HG02798 (cell line): ENCODE results near the gene ANKUB1.
A peak's percentile ranks its signal among the peaks of the same experiment; 100 is the strongest.
"Not testable (repeated sequence)": the region's sequence is repeated elsewhere in the genome, so short reads cannot be mapped to it uniquely, and the experiment has no call there.

Source experiments
- ATAC-seq: cut with Tn5 transposase; IDR thresholded peaks from one replicate; pipeline ENCODE4 v1.9.1; 2021; ENCODE audit warnings: mild to moderate bottlenecking; ENCODE audit not compliant: unreplicated experiment, poor library complexity

Gene ANKUB1

GRCh38 chr3:149792452-149793270, at the start of gene ANKUB1:
TSS of gene ANKUB1 (minus strand) at chr3:149792554. CDS start at chr3:149792366, 188 bp downstream.
- no peak for ATAC-seq

GRCh38 chr3:149839896-149840295, 47.5 kb upstream of the ANKUB1 start:
- no peak for ATAC-seq

GRCh38 chr3:149839469-149839868, 47.1 kb upstream of the ANKUB1 start:
- ATAC-seq, result not testable (repeated sequence)

- not testable (repeated sequence) for ATAC-seq
Measured at GRCh38 chr3:149838491-149838890, 46.1 kb upstream of the ANKUB1 start.

GRCh38 chr3:149833241-149833640, 40.9 kb upstream of the ANKUB1 start:
- no peak for ATAC-seq

- no peak for ATAC-seq
Measured at GRCh38 chr3:149832086-149832485, 39.7 kb upstream of the ANKUB1 start.

GRCh38 chr3:149831321-149831720, 39.0 kb upstream of the ANKUB1 start:
- ATAC-seq, result no peak

- ATAC-seq, result no peak
Measured at GRCh38 chr3:149830902-149831301, 38.5 kb upstream of the ANKUB1 start.

- not testable (repeated sequence) for ATAC-seq
Measured at GRCh38 chr3:149829631-149830030, 37.3 kb upstream of the ANKUB1 start.

GRCh38 chr3:149828390-149828789, 36.0 kb upstream of the ANKUB1 start:
- ATAC-seq, result no peak

GRCh38 chr3:149826636-149827035, 34.3 kb upstream of the ANKUB1 start:
- no peak for ATAC-seq

- no peak for ATAC-seq
Measured at GRCh38 chr3:149820183-149820582, 27.8 kb upstream of the ANKUB1 start.

GRCh38 chr3:149819432-149819831, 27.1 kb upstream of the ANKUB1 start:
- no peak for ATAC-seq

- no peak for ATAC-seq
Measured at GRCh38 chr3:149816986-149817385, 24.6 kb upstream of the ANKUB1 start.

- ATAC-seq, result no peak
Measured at GRCh38 chr3:149816311-149816710, 24.0 kb upstream of the ANKUB1 start.

GRCh38 chr3:149815728-149816127, 23.4 kb upstream of the ANKUB1 start:
- ATAC-seq, result no peak

GRCh38 chr3:149815321-149815720, 23.0 kb upstream of the ANKUB1 start:
- no peak for ATAC-seq

- peak; percentile 14 for ATAC-seq
Measured at GRCh38 chr3:149813367-149814281, 21.3 kb upstream of the ANKUB1 start.

GRCh38 chr3:149812606-149813366, 20.4 kb upstream of the ANKUB1 start, which contains the start of gene RNF13:
TSS of gene RNF13 (plus strand) at chr3:149813215. CDS start at chr3:149846027, 32,812 bp downstream.
- peak; percentile 95 for ATAC-seq

- no peak for ATAC-seq
Measured at GRCh38 chr3:149812165-149812605, 19.8 kb upstream of the ANKUB1 start.
